MM.1S (cell line): ENCODE measurements around the gene MARCKSL1.

ENCODE experiments used
- EZH2phosphoT487 ChIP-seq: fragments of 300-600 bp; sonication (generic); IDR thresholded peaks from 2 replicates; pipeline ENCODE4 v1.6.1; 2018; ENCODE audit warnings: antibody characterized with exemption, low read length
- TF ChIP-seq, protein P1 (sequence below): fragments of 300-600 bp; sonication (generic); IDR thresholded peaks from 2 replicates; pipeline ENCODE4 v1.5.1; 2016; ENCODE audit warnings: antibody characterized with exemption, low read length, mixed read lengths

DNA sequence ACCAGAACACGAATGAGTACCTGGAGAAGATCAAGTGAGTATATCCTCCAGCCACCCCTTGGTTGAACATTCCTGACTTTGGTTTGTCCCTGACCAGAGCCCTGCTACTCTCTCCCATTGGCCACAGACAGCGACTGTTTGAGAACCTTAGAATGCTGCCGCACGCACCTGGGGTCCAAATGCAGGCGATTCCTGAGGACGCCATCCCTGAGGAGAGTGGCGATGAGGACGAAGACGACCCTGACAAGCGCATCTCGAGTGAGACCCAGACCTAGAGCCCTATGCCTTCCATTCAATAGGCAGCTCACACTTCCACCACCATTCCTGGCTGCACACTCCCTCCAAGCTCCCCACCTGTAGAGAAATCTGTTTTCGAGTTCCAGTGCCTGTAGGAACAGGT lies 4.5 kb downstream of the MARCKSL1 start:
- TF ChIP-seq, protein P1, sequence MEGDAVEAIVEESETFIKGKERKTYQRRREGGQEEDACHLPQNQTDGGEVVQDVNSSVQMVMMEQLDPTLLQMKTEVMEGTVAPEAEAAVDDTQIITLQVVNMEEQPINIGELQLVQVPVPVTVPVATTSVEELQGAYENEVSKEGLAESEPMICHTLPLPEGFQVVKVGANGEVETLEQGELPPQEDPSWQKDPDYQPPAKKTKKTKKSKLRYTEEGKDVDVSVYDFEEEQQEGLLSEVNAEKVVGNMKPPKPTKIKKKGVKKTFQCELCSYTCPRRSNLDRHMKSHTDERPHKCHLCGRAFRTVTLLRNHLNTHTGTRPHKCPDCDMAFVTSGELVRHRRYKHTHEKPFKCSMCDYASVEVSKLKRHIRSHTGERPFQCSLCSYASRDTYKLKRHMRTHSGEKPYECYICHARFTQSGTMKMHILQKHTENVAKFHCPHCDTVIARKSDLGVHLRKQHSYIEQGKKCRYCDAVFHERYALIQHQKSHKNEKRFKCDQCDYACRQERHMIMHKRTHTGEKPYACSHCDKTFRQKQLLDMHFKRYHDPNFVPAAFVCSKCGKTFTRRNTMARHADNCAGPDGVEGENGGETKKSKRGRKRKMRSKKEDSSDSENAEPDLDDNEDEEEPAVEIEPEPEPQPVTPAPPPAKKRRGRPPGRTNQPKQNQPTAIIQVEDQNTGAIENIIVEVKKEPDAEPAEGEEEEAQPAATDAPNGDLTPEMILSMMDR, result no peak
- TF ChIP-seq EZH2phosphoT487, result no peak
